GM19240 (cell line): ENCODE measurements around the gene MITD1.
A peak's percentile ranks its signal among the peaks of the same experiment; 100 is the strongest.
"Not testable (repeated sequence)": the region's sequence is repeated elsewhere in the genome, so short reads cannot be mapped to it uniquely, and the experiment has no call there.

Source experiments
- DNase-seq: peaks from one replicate; pipeline ENCODE4 v3.0.0; 2011; ENCODE audit warnings: low spot score; ENCODE audit not compliant: insufficient read length

Gene MITD1

DNA sequence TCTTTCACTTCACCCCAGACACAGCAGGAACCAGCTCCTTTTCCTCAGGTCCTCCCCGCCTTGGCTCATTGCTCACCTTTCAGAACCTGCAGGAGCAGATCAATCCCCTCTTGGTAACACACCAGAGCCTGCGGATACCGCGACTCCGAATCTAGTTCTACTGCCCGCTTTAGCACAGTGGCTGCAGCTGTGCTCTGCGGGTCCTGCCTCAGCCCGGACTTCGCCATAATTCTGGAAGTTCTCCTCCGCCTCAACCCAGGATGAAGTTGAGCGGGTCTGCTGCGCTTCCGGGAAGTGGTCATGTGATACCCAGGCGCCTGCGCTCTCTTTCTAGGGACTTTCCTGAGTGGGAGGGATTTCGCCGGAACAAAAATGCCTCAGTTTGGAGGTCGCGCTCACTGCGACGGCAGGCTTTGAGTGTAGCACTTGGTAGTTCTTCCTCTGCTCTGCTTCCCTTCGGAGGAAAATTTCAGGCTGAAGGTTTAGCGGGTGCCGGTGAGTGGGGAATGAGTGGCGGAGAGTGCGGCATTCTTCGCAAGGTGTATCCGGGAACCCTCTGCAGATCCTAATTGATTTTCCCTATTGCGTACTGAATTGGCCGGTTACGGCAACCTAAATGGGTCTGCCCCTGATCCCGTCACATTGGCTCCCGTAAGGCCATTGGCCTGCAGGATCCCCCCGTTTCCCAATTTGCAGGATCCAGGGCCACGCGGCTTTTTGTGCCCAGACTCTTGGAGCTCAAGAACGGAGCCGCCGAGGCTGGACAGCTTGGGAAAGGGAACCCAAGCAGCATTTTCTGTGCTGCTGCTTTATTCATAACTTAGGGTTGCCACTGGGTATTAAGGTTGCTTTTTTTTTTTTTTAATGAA, at the start of gene MITD1, which contains the start of gene MRPL30:
TSS of gene MITD1 (minus strand) at position 304 of the 869 bp plus-strand sequence. CDS start at position 227, 77 bp downstream.
TSS of gene MRPL30 (plus strand) at position 430 of the 869 bp plus-strand sequence. CDS start 5,020 bp downstream, outside the sequence.
- peak; percentile 58 for DNase-seq

- DNase-seq: no peak
Measured at GRCh38 chr2:99217929-99218501, 37.2 kb upstream of the MITD1 start.

DNA sequence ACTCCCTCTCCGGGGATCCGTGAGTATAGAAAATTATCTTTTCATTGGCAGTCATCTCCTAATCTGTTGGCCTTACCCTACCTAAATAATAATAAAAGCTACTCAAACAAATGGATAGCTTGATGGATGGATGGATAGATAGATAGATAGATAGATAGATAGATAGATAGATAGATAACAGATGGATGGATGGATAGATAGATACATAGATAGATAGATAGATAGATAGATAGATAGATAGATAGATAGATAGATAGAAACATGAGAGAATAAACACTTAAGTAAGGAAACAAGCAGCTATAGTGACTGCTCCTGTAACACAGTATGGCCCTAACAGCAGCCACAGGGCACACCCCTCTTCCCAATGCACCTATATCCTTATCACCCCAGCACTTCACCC, 35.2 kb upstream of the MITD1 start:
- DNase-seq: no peak

DNA sequence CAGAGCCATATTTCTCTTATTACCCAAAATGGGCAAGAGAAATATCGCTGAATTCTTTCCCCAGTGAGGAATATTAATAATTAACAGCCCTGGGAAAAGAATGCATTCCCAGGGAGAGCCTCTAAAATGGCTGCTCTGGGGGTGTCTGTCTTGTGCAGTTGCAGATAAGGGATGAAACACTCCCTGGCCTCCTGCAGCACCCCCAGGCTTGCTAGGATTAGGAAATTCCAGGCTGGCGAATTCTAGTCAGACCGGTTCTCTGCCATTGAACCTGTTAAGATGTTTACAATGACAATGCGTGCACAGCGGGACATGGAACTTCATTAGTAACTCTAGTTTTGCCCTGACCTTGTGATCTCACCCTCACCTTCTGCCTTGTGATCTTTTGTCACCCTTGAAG, 24.6 kb upstream of the MITD1 start:
- DNase-seq: no peak

DNA sequence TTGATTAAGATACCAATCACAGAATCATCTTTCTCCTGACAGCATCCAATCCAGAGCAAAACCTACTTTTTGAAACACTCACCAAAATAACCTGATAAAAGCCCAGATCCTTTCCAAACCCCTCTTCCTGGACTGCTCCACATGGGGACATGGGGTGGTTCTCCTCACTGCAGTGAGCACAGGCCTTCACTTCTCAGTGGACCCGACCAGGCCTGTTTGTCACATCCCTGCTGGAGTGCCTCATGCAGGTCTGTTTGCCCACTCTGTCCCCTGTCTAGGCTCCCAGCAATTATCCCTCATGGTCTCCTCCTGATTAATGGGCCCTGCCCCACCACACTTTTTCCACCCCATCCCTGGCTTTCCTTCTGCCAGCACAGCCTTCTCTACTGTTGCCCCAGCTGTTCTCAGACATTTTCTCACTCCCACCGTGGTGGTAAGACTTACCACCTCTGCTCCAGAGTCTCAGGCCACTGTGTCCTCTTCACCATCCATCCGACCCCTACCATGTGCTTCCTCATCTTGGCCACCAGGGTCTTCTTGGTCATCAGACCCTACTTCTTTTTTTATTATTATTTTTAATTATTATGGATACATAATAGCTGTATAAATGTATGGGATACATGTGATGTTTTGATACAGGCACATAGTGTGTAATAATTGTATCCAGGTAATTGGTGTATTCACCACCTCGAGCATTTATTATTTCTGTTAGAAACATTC, 21.3 kb upstream of the MITD1 start:
- no peak for DNase-seq

- DNase-seq: no peak
Measured at GRCh38 chr2:99200076-99200800, 19.4 kb upstream of the MITD1 start.

DNA sequence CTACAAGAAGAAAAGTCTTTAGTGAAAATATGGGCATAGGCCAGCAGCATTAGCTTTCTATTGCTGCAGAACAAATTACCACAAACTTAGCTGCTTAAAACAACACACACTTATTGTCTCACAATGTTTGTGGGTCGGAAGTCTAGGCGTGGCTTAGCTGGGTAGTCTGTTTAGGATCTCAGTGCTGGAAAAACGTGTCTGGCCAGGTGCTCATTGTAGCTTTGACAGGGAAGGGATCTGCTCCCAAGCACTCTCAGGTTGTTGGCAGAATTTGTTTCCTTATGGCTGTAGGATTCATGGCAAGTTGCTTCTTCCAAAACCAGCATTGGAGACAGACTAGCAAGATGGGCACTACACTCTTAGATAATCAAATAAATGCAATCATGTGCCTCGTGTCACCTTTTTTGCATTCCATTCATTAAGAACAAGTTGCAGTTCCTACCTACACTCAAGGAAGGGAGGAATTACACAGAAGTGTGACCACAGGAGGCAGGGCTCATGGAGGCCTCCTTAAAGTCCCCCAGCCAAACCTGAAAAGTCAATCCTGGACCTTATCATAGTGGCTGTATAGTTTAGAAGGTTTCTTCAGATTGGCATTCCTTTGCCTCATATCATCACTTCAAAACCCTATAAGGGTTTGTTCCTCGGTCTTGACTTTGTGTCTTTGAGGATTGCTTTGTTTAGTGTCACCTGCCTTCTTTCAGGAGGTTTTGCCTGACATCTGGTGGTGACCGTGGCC, 17.4 kb upstream of the MITD1 start:
- DNase-seq: no peak

GRCh38 chr2:99192364-99192763, 11.5 kb upstream of the MITD1 start:
- DNase-seq: not testable (repeated sequence)

- no peak for DNase-seq
Measured at GRCh38 chr2:99190548-99190947, 9.7 kb upstream of the MITD1 start.

GRCh38 chr2:99188357-99188756, 7.5 kb upstream of the MITD1 start:
- DNase-seq: no peak

- no peak for DNase-seq
Measured at GRCh38 chr2:99187011-99187410, 6.2 kb upstream of the MITD1 start.

DNA sequence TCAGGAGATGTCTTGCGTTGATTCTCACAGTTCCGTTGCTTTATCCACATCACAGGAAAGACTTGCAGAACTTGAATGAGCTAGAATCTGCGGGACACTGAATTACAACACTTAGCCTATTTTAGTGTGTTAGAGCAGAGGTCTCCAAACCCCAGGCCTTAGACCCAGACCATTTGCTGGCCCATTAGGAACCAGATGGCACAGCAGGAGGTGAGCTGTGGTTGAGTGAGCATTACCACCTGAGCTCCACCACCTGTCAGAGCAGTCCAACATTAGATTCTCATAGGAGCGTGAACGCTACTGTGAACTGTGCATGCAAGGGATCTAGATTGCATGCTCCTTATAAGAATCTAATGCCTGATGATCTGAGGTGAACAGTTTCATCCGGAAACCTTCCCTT, 4.0 kb upstream of the MITD1 start:
- no peak for DNase-seq

DNA sequence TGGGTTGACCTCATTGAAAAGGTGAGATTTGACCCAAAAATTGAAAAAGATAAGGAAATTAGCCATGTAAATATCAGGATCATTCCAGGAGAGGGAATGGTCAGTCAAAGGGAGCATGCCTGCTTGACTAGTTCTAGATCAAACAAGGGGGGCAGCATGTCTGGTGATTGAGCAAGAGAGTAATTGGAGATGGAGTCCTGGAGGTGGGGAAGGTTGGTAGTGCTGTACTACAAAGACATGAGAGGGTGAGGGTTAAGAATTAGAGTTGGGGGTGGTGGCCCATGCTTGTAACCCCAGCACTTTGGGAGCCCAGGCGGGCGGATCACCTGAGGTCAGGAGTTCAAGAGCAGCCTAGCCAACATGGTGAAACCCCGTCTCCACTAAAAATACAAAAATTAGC, 2.2 kb upstream of the MITD1 start:
- DNase-seq: no peak

- no peak for DNase-seq
Measured at GRCh38 chr2:99181624-99182000, 754 bp upstream of the MITD1 start.

DNA sequence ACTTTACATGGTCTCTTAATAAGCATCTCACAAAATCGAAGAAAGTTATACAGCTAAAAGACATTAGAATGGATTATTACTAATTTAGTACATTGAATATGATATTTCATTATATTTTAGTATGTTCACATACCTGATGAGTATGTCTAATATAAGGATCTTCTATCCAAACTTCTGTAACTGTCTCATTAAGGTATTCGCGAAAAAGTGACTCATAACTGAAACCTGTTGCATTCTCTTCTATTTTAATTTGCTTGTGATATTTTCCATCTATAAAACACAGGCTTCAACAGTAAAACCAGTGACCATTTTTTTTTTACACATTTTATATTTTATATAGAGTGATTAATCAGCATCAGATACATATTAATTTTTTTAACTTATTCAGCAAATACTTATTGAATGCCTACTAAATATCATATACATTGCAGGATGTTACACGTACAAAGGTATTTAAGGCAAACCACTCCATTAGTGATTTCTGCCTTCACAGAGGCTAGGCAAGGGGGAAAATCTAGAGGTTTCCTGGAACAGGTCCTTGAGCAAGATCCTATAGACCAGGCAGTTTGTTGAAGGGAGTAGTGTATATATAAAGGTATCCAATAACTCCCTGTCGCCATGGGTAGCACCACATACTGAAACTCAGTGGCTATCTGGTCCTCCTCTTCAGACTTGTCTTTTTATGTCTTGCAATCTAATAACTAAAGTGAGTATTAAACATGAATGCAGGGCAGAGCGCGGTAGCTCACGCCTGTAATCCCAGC, 9.3 kb downstream of the MITD1 start:
- no peak for DNase-seq

- no peak for DNase-seq
Measured at GRCh38 chr2:99169534-99169933, 11.3 kb downstream of the MITD1 start.

DNA sequence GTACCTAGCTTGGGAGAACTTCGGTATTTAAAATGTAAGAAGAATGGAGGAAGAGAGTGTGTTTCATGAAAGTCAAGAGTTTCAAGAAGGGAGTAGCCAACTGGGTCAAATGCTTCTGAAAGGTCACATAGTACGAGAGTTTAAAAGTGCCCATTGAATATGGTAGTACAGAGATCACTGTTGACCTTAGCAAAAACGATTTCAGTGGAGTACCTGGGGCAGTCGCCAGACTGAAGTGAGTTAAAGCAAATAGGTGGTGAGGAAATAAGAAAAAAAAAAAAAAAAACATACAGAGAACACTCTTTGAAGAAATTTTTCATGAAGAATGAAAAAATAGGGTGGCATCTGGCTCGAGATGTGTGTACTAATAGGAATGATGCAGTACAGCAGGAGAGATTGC, 14.6 kb downstream of the MITD1 start:
- no peak for DNase-seq

DNA sequence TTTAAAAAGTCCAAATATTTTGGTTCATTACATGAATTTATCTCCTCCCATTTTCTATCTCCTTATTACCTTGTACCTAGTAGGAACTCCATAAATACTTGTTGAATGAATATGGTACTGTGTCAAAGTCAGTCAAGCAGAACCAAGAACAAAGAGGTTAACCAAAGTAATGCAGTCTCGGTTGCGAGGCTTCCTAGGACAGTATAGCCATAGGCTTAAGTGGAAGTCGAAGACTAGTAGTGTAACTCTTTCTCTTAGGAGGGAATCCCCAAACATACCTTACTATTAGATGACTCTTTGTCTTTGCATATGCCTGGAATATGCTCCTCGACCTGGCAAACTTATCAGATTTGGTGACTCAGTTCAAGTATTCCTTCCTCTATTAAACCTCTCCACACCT, 21.3 kb downstream of the MITD1 start:
- DNase-seq: no peak

- DNase-seq: no peak
Measured at GRCh38 chr2:99158599-99158998, 22.3 kb downstream of the MITD1 start.

- no peak for DNase-seq
Measured at GRCh38 chr2:99156891-99157290, 24.0 kb downstream of the MITD1 start.
